ENCODE measurements around the gene NR2E1.

The NR2E1 gene

DNA sequence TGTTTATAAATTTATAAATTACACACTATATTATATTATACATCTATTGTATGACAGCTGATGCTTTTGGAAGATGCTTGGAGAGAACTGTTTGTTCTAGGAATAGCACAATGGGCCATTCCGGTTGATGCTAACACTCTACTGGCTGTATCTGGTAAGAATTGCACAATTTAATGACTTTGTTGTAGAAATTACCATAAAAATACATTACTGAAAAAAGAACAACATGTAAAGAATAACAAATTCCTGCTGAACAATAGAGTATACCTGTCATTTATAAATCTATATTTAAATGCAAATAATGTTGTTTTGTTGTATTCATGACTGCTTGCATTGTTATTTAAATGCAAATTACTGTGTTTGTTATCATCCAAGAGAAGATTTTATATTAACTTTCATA is 14.4 kb downstream of the NR2E1 start:
- no peak for DNase-seq (ENCODE audit: low read depth)
- H3K4me3 ChIP-seq (ENCODE audit: low read depth, low read length), result no peak overlapping the region
- TF ChIP-seq, protein P1, sequence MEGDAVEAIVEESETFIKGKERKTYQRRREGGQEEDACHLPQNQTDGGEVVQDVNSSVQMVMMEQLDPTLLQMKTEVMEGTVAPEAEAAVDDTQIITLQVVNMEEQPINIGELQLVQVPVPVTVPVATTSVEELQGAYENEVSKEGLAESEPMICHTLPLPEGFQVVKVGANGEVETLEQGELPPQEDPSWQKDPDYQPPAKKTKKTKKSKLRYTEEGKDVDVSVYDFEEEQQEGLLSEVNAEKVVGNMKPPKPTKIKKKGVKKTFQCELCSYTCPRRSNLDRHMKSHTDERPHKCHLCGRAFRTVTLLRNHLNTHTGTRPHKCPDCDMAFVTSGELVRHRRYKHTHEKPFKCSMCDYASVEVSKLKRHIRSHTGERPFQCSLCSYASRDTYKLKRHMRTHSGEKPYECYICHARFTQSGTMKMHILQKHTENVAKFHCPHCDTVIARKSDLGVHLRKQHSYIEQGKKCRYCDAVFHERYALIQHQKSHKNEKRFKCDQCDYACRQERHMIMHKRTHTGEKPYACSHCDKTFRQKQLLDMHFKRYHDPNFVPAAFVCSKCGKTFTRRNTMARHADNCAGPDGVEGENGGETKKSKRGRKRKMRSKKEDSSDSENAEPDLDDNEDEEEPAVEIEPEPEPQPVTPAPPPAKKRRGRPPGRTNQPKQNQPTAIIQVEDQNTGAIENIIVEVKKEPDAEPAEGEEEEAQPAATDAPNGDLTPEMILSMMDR (conservative IDR thresholded peaks at IDR 0.05; ENCODE audit: low read depth, low read length), result no peak

- TF ChIP-seq, protein P1 (conservative IDR thresholded peaks at IDR 0.05; ENCODE audit: low read depth, low read length), result no peak
- DNase-seq (ENCODE audit: low read depth), result no peak
- H3K4me3 ChIP-seq (ENCODE audit: low read depth, low read length), result no peak overlapping the region
These were observed 15.0 kb downstream of the NR2E1 start for GRCh38 chr6:108180776-108181175.

- no peak for DNase-seq (ENCODE audit: low read depth)
- H3K4me3 ChIP-seq (ENCODE audit: low read depth, low read length), result no peak overlapping the region
- TF ChIP-seq, protein P1 (conservative IDR thresholded peaks at IDR 0.05; ENCODE audit: low read depth, low read length), result no peak
These were observed 20.4 kb downstream of the NR2E1 start for GRCh38 chr6:108186226-108186625.

- no peak overlapping the region for H3K4me3 ChIP-seq (ENCODE audit: low read depth, low read length)
- TF ChIP-seq, protein P1 (conservative IDR thresholded peaks at IDR 0.05; ENCODE audit: low read depth, low read length), result no peak
- no peak for DNase-seq (ENCODE audit: low read depth)
These were observed 21.7 kb downstream of the NR2E1 start for GRCh38 chr6:108187519-108187918.

DNA sequence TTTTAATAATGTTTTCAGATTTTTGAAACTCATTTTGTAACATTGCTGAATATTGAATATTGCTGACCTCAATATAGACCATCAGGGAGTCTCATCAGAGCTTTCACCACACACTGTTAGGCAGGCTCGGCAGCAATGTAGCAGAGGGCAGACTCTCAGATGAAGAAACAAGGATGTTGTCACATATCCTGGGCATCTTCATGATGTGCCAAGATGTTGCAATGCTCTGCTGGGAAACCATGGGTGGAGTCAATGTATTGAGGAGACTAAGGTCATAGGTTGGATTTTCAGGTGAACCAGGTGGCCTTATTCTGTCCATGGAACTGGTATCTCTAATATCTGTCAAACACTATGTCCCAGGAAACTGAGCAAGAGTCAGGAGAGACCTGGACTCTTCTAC is 27.3 kb downstream of the NR2E1 start:
- no peak overlapping the region for H3K4me3 ChIP-seq (ENCODE audit: low read depth, low read length)
- DNase-seq (ENCODE audit: low read depth), result no peak
- TF ChIP-seq, protein P1 (conservative IDR thresholded peaks at IDR 0.05; ENCODE audit: low read depth, low read length), result no peak

DNA sequence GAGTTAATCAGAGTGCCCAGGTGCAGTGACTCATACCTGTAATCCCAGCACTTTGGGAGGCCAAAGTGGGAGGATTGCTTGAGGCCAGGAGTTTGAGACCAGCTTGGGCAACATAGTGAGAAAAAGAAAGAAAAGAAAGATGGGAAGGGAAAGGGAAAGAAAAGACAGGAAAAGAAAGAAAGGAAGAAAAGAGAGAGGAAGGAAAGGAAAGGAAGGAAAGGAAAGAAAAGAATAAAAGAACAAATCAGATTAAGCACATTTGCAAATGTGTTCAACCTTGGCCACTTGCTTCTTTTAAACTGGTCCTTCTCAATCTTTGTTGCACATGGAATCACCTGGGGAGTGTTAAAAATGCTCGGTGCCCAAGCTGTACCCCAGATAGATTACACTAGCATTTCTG is 28.0 kb downstream of the NR2E1 start:
- no peak overlapping the region for H3K4me3 ChIP-seq (ENCODE audit: low read depth, low read length)
- TF ChIP-seq, protein P1 (conservative IDR thresholded peaks at IDR 0.05; ENCODE audit: low read depth, low read length), result no peak
- no peak for DNase-seq (ENCODE audit: low read depth)

GRCh38 chr6:108194503-108194902 is 28.7 kb downstream of the NR2E1 start:
- TF ChIP-seq, protein P1 (conservative IDR thresholded peaks at IDR 0.05; ENCODE audit: low read depth, low read length), result no peak
- no peak for DNase-seq (ENCODE audit: low read depth)

More at GRCh38 chr6:108194503-108194902, 28.7 kb downstream of the NR2E1 start:
- H3K4me3 ChIP-seq (ENCODE audit: low read depth, low read length), result no peak overlapping the region

Measured in choroid plexus epithelial cell (primary cell).